PC-9 (cell line): ENCODE data around the gene VDAC1. TPM values are rescaled to one million over a fixed set of nuclear protein-coding genes. Genes with fewer than 3 reads are reported as not detected.

Source experiments
- BruUV-seq: library from RNA; stranded (reverse); fragments of 400-500 nt; replicated peaks from 2 replicates; lab custom pipeline; 2021; lab: Mats Ljungman, UMichigan
- CTCF ChIA-PET: fragments of 300-600 bp; sonication (Branson Sonifier 250); formaldehyde crosslinking; loops from one replicate; lab custom pipeline; 2022; ENCODE audit warnings: antibody characterized with exemption; lab: Charles Lee
- POLR2A ChIA-PET: fragments of 300-600 bp; sonication (Branson Sonifier 250); formaldehyde crosslinking; loops from one replicate; lab custom pipeline; 2022; ENCODE audit warnings: antibody characterized with exemption; ENCODE audit not compliant: unreplicated experiment; lab: Charles Lee
- DNase-seq, 2 experiments: peaks; one replicate each; pipeline versions ENCODE4 v3.0.0 to v3.0.0-alpha.2; 2015 to 2022; ENCODE audit warnings: mixed read lengths in 1 of 2
- H2AFZ ChIP-seq: fragments of 200-600 bp; sonication (generic); 2 replicates; pipeline ENCODE4 v1.8.1; 2017; ENCODE audit warnings: antibody characterized with exemption
- H3F3A ChIP-seq: fragments of 200-600 bp; sonication (generic); 2 replicates; pipeline ENCODE4 v1.8.1; 2017; ENCODE audit warnings: antibody characterized with exemption, mild to moderate bottlenecking, low read depth; ENCODE audit not compliant: insufficient read depth
- H3K27ac ChIP-seq: fragments of 200-600 bp; sonication (generic); 2 replicates; pipeline ENCODE4 v1.6.1; 2016; ENCODE audit warnings: mixed run types
- H3K27me3 ChIP-seq: fragments of 200-600 bp; sonication (generic); 2 replicates; pipeline ENCODE4 v1.6.1; 2016; ENCODE audit warnings: low read depth, mixed run types; ENCODE audit not compliant: insufficient read depth
- H3K36me3 ChIP-seq: fragments of 200-600 bp; sonication (generic); 2 replicates; pipeline ENCODE4 v1.6.1; 2016; ENCODE audit warnings: low read depth, mixed run types
- H3K4me1 ChIP-seq: fragments of 200-600 bp; sonication (generic); replicated peaks from 2 replicates; pipeline ENCODE4 v1.6.1; 2016; ENCODE audit warnings: mixed run types; ENCODE audit not compliant: insufficient read depth
- H3K4me2 ChIP-seq: fragments of 200-600 bp; sonication (generic); 2 replicates; pipeline ENCODE4 v1.6.1; 2017; ENCODE audit warnings: mixed run types
- H3K4me3 ChIP-seq: fragments of 200-600 bp; sonication (generic); 2 replicates; pipeline ENCODE4 v1.6.1; 2016; ENCODE audit warnings: mixed run types
- H3K79me2 ChIP-seq: fragments of 200-600 bp; sonication (generic); 2 replicates; pipeline ENCODE4 v1.6.1; 2017; ENCODE audit warnings: low read depth, mixed run types
- H3K9me2 ChIP-seq: fragments of 200-600 bp; sonication (generic); 2 replicates; pipeline ENCODE4 v1.8.1; 2017; ENCODE audit warnings: mild to moderate bottlenecking; ENCODE audit not compliant: insufficient read depth
- H3K9me3 ChIP-seq: fragments of 200-600 bp; sonication (generic); 2 replicates; pipeline ENCODE4 v1.8.1; 2016; ENCODE audit warnings: low read depth; ENCODE audit not compliant: insufficient read depth
- H4K20me1 ChIP-seq: fragments of 200-600 bp; sonication (generic); 2 replicates; pipeline ENCODE4 v1.8.1; 2017; ENCODE audit not compliant: insufficient read depth
- CTCF ChIP-seq: fragments of 200-600 bp; sonication (generic); conservative IDR thresholded peaks from 2 replicates; pipeline ENCODE4 v1.6.1; 2017; ENCODE audit warnings: mixed run types, antibody characterized with exemption, mild to moderate bottlenecking, moderate library complexity
- EZH2 ChIP-seq: fragments of 200-600 bp; sonication (generic); IDR thresholded peaks from 2 replicates; pipeline ENCODE4 v1.8.0; 2017; ENCODE audit warnings: antibody characterized with exemption, low read depth
- intact Hi-C: fragments of 100-400 bp; cut with micrococcal nuclease; formaldehyde crosslinking; loops from one replicate; pipeline ENCODE4 v1.10.0; 2022; ENCODE audit not compliant: unreplicated experiment
- total RNA-seq: library from RNA; stranded (reverse); gene quantifications from 2 replicates; pipeline ENCODE4 v1.2.3, GENCODE V29; 2021

Gene VDAC1
- total RNA-seq, 1 experiment from 2014 or later: 228 TPM

GRCh38 chr5:133994297-133994989, 10.3 kb downstream of the VDAC1 start:
- DNase-seq: no peak
- no TSS peak for BruUV-seq
- TF ChIP-seq CTCF (no peak), EZH2 (no peak)
- H3K79me2 ChIP-seq: peaks cover 100% of the 10 kb centered on the region
- no peaks in the 10 kb centered on the region for H3K9me2 ChIP-seq
- ChIA-PET CTCF (interaction anchor here (0.6 kb wide), 1 partner anchor 11 kb away, joined by 9 read pairs; no protein-coding TSS in a partner anchor), POLR2A (no interaction called here)
- no peak overlapping the region for H2AFZ ChIP-seq
- H4K20me1 ChIP-seq: peaks cover 83% of the 10 kb centered on the region
- peak overlapping the region; percentile 33 for H3K27ac ChIP-seq
- H3K27me3 ChIP-seq: no peaks in the 10 kb centered on the region
- H3K4me1 ChIP-seq: peaks cover 57% of the 10 kb centered on the region
- peaks cover 60% of the 10 kb centered on the region for H3F3A ChIP-seq
- no peaks in the 10 kb centered on the region for H3K9me3 ChIP-seq
- peak overlapping the region; percentile 54 for H3K4me2 ChIP-seq
- H3K36me3 ChIP-seq: peaks cover 29% of the 10 kb centered on the region
- no peak overlapping the region for H3K4me3 ChIP-seq
- intact Hi-C loops: no loop called here

- no TSS peak for BruUV-seq
- H3K4me1 ChIP-seq: peaks cover 51% of the 10 kb centered on the region
- intact Hi-C loops: no loop called here
- no peak overlapping the region for H3K4me3 ChIP-seq
- peaks cover 100% of the 10 kb centered on the region for H3K79me2 ChIP-seq
- H3K27ac ChIP-seq: peak overlapping the region; percentile 33
- ChIA-PET POLR2A (no interaction called here), CTCF (no interaction called here)
- peaks cover 72% of the 10 kb centered on the region for H4K20me1 ChIP-seq
- DNase-seq: peak in 1 of 2 experiments; percentile 78
- no peak for TF ChIP-seq CTCF
- TF ChIP-seq EZH2: no peak
- peaks cover 71% of the 10 kb centered on the region for H3F3A ChIP-seq
- H2AFZ ChIP-seq: no peak overlapping the region
- H3K27me3 ChIP-seq: no peaks in the 10 kb centered on the region
- no peaks in the 10 kb centered on the region for H3K9me2 ChIP-seq
- H3K9me3 ChIP-seq: no peaks in the 10 kb centered on the region
- peaks cover 39% of the 10 kb centered on the region for H3K36me3 ChIP-seq
- peak overlapping the region; percentile 54 for H3K4me2 ChIP-seq
Observed at GRCh38 chr5:133993185-133993936, 11.4 kb downstream of the VDAC1 start.

- CTCF ChIA-PET: no interaction called here
- POLR2A ChIA-PET: no interaction called here
Observed at GRCh38 chr5:133992429-133993155, 12.2 kb downstream of the VDAC1 start.

More at GRCh38 chr5:133992429-133993155, 12.2 kb downstream of the VDAC1 start:
- no peak for DNase-seq
- TF ChIP-seq EZH2: no peak
- no peak for TF ChIP-seq CTCF
- intact Hi-C loops: no loop called here
- Histone ChIP-seq H3K36me3 (peaks cover 43% of the 10 kb centered on the region), H3K9me3 (no peaks in the 10 kb centered on the region), H3F3A (peaks cover 74% of the 10 kb centered on the region), H4K20me1 (peaks cover 68% of the 10 kb centered on the region), H3K27ac (peak overlapping the region; percentile 33), H3K27me3 (no peaks in the 10 kb centered on the region), H3K4me2 (peak overlapping the region; percentile 54), H3K4me1 (peaks cover 51% of the 10 kb centered on the region), H3K9me2 (0 out of 2 replicates have a peak, but pooled peaks cover 3% of the 10 kb centered on the region), H3K4me3 (no peak overlapping the region), H3K79me2 (peaks cover 99% of the 10 kb centered on the region), H2AFZ (no peak overlapping the region)
- BruUV-seq: no TSS peak
